Upper lobe of right lung (tissue), 1 donor: ENCODE results near the gene CDH13. TPM values are rescaled to one million over a fixed set of nuclear protein-coding genes. Genes with fewer than 3 reads are reported as not detected.

Experiments
- ATAC-seq: fragments of 200-7000 bp; cut with Tn5 transposase; one replicate; pipeline ENCODE4 v1.9.1; 2020; ENCODE audit warnings: mild to moderate bottlenecking, moderate library complexity
- DNase-seq: peaks from one replicate; pipeline ENCODE4 v3.0.0-alpha.2; 2020
- H3K27ac ChIP-seq: fragments of 200-600 bp; one replicate; pipeline ENCODE4 v1.8.0; 2022
- H3K27me3 ChIP-seq: fragments of 200-600 bp; one replicate; pipeline ENCODE4 v1.8.0; 2022; ENCODE audit warnings: mild to moderate bottlenecking
- H3K36me3 ChIP-seq: fragments of 200-600 bp; one replicate; pipeline ENCODE4 v1.8.0; 2022
- H3K4me1 ChIP-seq: fragments of 200-600 bp; one replicate; pipeline ENCODE4 v1.8.0; 2022
- H3K4me3 ChIP-seq: fragments of 200-600 bp; one replicate; pipeline ENCODE4 v1.8.0; 2022; ENCODE audit warnings: mild to moderate bottlenecking
- H3K9me3 ChIP-seq: fragments of 200-600 bp; one replicate; pipeline ENCODE4 v1.8.0; 2022
- CTCF ChIP-seq: fragments of 200-600 bp; IDR thresholded peaks from one replicate; pipeline ENCODE4 v1.8.0; 2022; ENCODE audit warnings: antibody characterized with exemption
- intact Hi-C: fragments of 100-400 bp; cut with DNase I; formaldehyde crosslinking; loops from one replicate; pipeline ENCODE4 v1.11.0; 2022
- total RNA-seq: library from RNA; stranded (reverse); fragmentation: NEBNext Ultra II Directional; extraction: Animal tissue kit (Norgen Biotek cat#: 25700); gene quantifications from one replicate; pipeline ENCODE4 v1.2.1, GENCODE V29; 2021
- donor health status: DM: no; HTN: yes; CAD: no; lungs with severe emphysema.

Gene CDH13
- total RNA-seq, 1 donor from 2014 or later: 27.2 TPM

- DNase-seq: no peak
Observed at GRCh38 chr16:82667437-82667836, 40.7 kb downstream of the CDH13 start.

GRCh38 chr16:82668094-82668493 lies 41.3 kb downstream of the CDH13 start:
- TF ChIP-seq CTCF: no peak
- intact Hi-C loops: no loop called here
- Histone ChIP-seq H3K4me1 (no peaks in the 10 kb centered on the region), H3K4me3 (no peak overlapping the region), H3K36me3 (no peaks in the 10 kb centered on the region), H3K9me3 (no peaks in the 10 kb centered on the region), H3K27me3 (peaks cover 4% of the 10 kb centered on the region), H3K27ac (no peak overlapping the region)
- ATAC-seq (no peak), DNase-seq (no peak)

More at GRCh38 chr16:82667437-82667836, 40.7 kb downstream of the CDH13 start:
- Histone ChIP-seq H3K4me3 (no peak overlapping the region), H3K27me3 (peaks cover 4% of the 10 kb centered on the region), H3K27ac (no peak overlapping the region), H3K4me1 (no peaks in the 10 kb centered on the region), H3K9me3 (no peaks in the 10 kb centered on the region), H3K36me3 (no peaks in the 10 kb centered on the region)
- intact Hi-C loops: no loop called here
- no peak for ATAC-seq
- no peak for TF ChIP-seq CTCF

GRCh38 chr16:82671741-82672140 lies 45.0 kb downstream of the CDH13 start:
- Histone ChIP-seq H3K9me3 (no peaks in the 10 kb centered on the region), H3K27me3 (no peaks in the 10 kb centered on the region), H3K36me3 (no peaks in the 10 kb centered on the region), H3K4me1 (no peaks in the 10 kb centered on the region), H3K4me3 (no peak overlapping the region), H3K27ac (no peak overlapping the region)
- intact Hi-C loops: no loop called here
- ATAC-seq (no peak), DNase-seq (no peak)
- peak; percentile 12 for TF ChIP-seq CTCF

- Histone ChIP-seq H3K4me3 (no peak overlapping the region), H3K4me1 (no peaks in the 10 kb centered on the region), H3K27ac (no peak overlapping the region), H3K9me3 (no peaks in the 10 kb centered on the region), H3K27me3 (no peaks in the 10 kb centered on the region), H3K36me3 (no peaks in the 10 kb centered on the region)
- DNase-seq: no peak
- ATAC-seq: no peak
- intact Hi-C loops: no loop called here
- no peak for TF ChIP-seq CTCF
Observed at GRCh38 chr16:82672676-82673075, 45.9 kb downstream of the CDH13 start.

- no peak for DNase-seq
- Histone ChIP-seq H3K9me3 (no peaks in the 10 kb centered on the region), H3K36me3 (no peaks in the 10 kb centered on the region), H3K4me3 (no peak overlapping the region), H3K27me3 (no peaks in the 10 kb centered on the region), H3K27ac (no peak overlapping the region), H3K4me1 (no peaks in the 10 kb centered on the region)
- TF ChIP-seq CTCF: no peak
- ATAC-seq: no peak
- intact Hi-C loops: no loop called here
Observed at GRCh38 chr16:82675300-82675699, 48.5 kb downstream of the CDH13 start.

GRCh38 chr16:82681592-82681991 lies 54.8 kb downstream of the CDH13 start:
- H3K4me1 ChIP-seq: no peaks in the 10 kb centered on the region
- H3K4me3 ChIP-seq: no peak overlapping the region
- H3K9me3 ChIP-seq: no peaks in the 10 kb centered on the region
- H3K27ac ChIP-seq: no peak overlapping the region
- no peak for TF ChIP-seq CTCF
- ATAC-seq: no peak
- intact Hi-C loops: no loop called here
- H3K36me3 ChIP-seq: no peaks in the 10 kb centered on the region
- no peaks in the 10 kb centered on the region for H3K27me3 ChIP-seq
- DNase-seq: no peak
